Measurements from ENCODE around the gene CD207.

The CD207 gene

DNA sequence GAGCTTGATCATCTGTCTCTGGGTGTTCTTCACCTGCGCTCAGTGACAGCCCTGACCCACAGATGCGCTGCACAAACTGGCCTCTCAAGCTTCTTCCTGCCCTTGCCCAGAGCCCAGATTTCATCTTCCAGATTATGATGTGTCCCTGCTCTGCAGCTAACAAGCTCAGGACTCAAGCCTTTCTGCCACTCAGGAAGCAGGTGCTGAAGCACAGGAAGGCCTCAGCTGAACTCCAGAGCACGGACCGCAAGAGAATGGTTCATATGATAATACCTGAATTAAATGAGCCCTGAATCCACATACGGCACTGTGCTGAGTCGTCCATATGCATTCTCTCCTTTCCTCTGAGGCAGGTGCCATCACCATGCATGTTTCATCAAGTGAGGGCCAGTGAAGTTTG, 3.8 kb downstream of the CD207 start:
- Mint-ChIP-seq H3K9me3 (no peaks in the 10 kb centered on the region), H3K4me1 (peaks cover 16% of the 10 kb centered on the region), H3K27ac (no peak overlapping the region), H3K27me3 (ENCODE audit: low read depth) (peaks cover 34% of the 10 kb centered on the region), H3K4me3 (no peak overlapping the region), H3K36me3 (ENCODE audit: low read depth) (no peaks in the 10 kb centered on the region)
- TF ChIP-seq, protein P1, sequence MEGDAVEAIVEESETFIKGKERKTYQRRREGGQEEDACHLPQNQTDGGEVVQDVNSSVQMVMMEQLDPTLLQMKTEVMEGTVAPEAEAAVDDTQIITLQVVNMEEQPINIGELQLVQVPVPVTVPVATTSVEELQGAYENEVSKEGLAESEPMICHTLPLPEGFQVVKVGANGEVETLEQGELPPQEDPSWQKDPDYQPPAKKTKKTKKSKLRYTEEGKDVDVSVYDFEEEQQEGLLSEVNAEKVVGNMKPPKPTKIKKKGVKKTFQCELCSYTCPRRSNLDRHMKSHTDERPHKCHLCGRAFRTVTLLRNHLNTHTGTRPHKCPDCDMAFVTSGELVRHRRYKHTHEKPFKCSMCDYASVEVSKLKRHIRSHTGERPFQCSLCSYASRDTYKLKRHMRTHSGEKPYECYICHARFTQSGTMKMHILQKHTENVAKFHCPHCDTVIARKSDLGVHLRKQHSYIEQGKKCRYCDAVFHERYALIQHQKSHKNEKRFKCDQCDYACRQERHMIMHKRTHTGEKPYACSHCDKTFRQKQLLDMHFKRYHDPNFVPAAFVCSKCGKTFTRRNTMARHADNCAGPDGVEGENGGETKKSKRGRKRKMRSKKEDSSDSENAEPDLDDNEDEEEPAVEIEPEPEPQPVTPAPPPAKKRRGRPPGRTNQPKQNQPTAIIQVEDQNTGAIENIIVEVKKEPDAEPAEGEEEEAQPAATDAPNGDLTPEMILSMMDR (IDR thresholded peaks at IDR 0.05; ENCODE audit: unreplicated experiment in 3 of 3) = no peak

- TF ChIP-seq, protein P1 (IDR thresholded peaks at IDR 0.05; ENCODE audit: unreplicated experiment in 3 of 3) = no peak
- no peaks in the 10 kb centered on the region for H3K36me3 Mint-ChIP-seq (ENCODE audit: low read depth)
- H3K27me3 Mint-ChIP-seq (ENCODE audit: low read depth) = peaks cover 28% of the 10 kb centered on the region
- H3K4me3 Mint-ChIP-seq = no peak overlapping the region
- no peaks in the 10 kb centered on the region for H3K9me3 Mint-ChIP-seq
- H3K4me1 Mint-ChIP-seq = peaks cover 18% of the 10 kb centered on the region
- H3K27ac Mint-ChIP-seq = no peak overlapping the region
Measured at GRCh38 chr2:70830366-70830765, 5.2 kb downstream of the CD207 start.

DNA sequence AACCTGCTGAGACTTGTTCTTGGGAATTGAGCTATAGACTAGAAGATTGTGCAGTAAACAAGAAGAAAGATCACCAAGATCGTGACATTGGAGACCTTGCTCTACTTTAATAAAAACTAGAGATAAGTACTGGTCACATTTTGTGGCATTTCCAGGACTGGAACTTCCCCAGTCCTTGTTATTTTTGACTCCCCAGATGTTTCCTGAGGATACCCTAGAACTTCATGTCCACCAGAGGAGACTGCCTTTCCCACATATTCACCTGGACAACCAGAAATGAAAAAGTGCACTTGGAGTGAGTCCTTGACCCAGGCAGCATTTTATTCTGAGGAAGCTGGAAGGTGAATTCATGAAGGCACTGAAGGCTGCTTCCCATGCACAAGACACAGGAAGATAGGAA, 5.7 kb downstream of the CD207 start:
- H3K27me3 Mint-ChIP-seq (ENCODE audit: low read depth) = peaks cover 24% of the 10 kb centered on the region
- H3K4me1 Mint-ChIP-seq = peaks cover 18% of the 10 kb centered on the region
- no peaks in the 10 kb centered on the region for H3K36me3 Mint-ChIP-seq (ENCODE audit: low read depth)

DNA sequence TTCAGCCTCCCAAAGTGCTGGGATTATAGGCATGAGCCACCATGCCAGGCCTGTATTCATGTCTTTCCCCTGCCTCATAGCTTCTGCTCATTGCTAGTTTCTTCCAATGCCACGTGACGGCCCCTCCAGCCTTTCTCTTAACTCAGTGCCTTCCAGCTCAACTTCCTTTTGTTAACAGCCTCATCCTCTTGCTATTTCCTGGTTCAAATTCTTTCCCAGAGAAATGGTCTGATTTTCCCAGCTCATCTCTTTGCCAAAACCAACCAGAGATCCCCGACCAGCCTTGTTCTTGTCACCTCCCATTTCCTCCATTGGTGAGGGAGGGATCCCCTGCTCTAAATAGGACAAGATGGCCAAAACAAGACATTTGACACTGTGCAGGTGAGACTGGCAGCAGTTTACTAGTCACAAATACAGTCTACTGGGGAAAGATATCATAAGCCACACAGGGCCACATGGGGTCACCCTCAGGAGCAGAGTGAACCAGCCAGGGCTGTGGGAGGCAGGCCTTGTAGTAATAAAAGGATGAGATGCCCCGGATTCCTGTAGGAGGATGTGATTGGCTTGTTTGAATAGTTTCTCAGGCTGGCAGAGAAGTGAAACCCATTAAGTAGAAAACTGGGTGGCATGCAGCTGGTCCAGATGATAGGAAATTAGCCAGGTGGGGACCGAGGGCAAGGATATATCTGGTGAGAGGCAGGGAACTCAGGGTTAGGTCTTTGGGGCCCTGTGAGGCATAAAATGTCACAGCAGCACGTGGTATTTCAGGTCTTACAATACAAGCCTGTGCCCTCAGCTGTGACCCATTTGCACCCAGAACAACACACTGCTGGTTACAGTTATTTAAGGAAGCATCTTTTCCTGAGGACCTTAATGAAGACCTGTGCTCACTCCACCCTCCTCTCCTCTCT, 6.4 kb downstream of the CD207 start:
- Mint-ChIP-seq H3K4me1 (peaks cover 18% of the 10 kb centered on the region), H3K27me3 (ENCODE audit: low read depth) (peaks cover 24% of the 10 kb centered on the region), H3K9me3 (no peaks in the 10 kb centered on the region), H3K36me3 (ENCODE audit: low read depth) (no peaks in the 10 kb centered on the region), H3K27ac (no peak overlapping the region), H3K4me3 (no peak overlapping the region)
- TF ChIP-seq, protein P1 (IDR thresholded peaks at IDR 0.05; ENCODE audit: unreplicated experiment in 3 of 3) = no peak

More for the DNA sequence above, 5.7 kb downstream of the CD207 start:
- Mint-ChIP-seq H3K4me3 (no peak overlapping the region), H3K27ac (no peak overlapping the region), H3K9me3 (no peaks in the 10 kb centered on the region)
- TF ChIP-seq, protein P1 (IDR thresholded peaks at IDR 0.05; ENCODE audit: unreplicated experiment in 3 of 3) = no peak

- H3K9me3 Mint-ChIP-seq = no peaks in the 10 kb centered on the region
- peaks cover 19% of the 10 kb centered on the region for H3K27me3 Mint-ChIP-seq (ENCODE audit: low read depth)
- H3K4me3 Mint-ChIP-seq = no peak overlapping the region
- TF ChIP-seq, protein P1 (IDR thresholded peaks at IDR 0.05; ENCODE audit: unreplicated experiment in 3 of 3) = no peak
- H3K4me1 Mint-ChIP-seq = peaks cover 18% of the 10 kb centered on the region
- no peaks in the 10 kb centered on the region for H3K36me3 Mint-ChIP-seq (ENCODE audit: low read depth)
- H3K27ac Mint-ChIP-seq = no peak overlapping the region
Measured at GRCh38 chr2:70828115-70828514, 7.5 kb downstream of the CD207 start.

DNA sequence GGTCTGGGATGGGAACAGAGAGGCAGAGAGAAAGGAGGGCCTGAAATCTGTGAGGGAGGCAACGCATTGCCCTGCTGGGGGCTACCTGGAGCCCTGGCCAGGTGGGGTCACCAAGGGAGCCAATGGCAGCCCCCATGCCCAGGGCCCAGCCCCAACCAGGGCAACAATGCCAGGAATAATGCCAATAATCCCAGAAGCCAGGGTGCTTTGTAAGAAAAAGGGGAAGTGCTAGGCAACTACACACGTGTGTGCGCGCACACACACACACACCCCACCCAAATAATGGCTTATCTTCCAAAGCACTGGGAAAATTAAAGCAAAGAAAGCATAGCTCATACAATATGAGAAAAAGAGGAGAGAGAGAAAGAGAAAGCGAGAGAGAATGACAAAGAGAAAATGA, 8.2 kb downstream of the CD207 start:
- TF ChIP-seq, protein P1 (IDR thresholded peaks at IDR 0.05; ENCODE audit: unreplicated experiment in 3 of 3) = no peak
- H3K9me3 Mint-ChIP-seq = no peaks in the 10 kb centered on the region
- no peak overlapping the region for H3K4me3 Mint-ChIP-seq
- H3K36me3 Mint-ChIP-seq (ENCODE audit: low read depth) = no peaks in the 10 kb centered on the region
- no peak overlapping the region for H3K27ac Mint-ChIP-seq
- peaks cover 22% of the 10 kb centered on the region for H3K27me3 Mint-ChIP-seq (ENCODE audit: low read depth)
- H3K4me1 Mint-ChIP-seq = peaks cover 18% of the 10 kb centered on the region

All from nephron (organoid).